ENCODE results near the gene RABL6. TPM values are rescaled to one million over a fixed set of nuclear protein-coding genes. Genes with fewer than 3 reads are reported as not detected.
"Not testable (repeated sequence)": the region's sequence is repeated elsewhere in the genome, so short reads cannot be mapped to it uniquely, and the experiment has no call there.

Gene RABL6
- total RNA-seq, 4 donors from 2014 or later, result 63.0 to 74.5 (median 71.3) TPM

- no peak within 1 kb of the TSS for H3K4me3 ChIP-seq
- no peaks in the 10 kb centered on the region for H3K36me3 ChIP-seq
- peaks cover 0 to 55% of the 10 kb centered on the region in 2 donors for H3K27me3 ChIP-seq
- H3K9me3 ChIP-seq, result no peaks in the 10 kb centered on the region
- peaks cover 0 to 19% (median 2%) of the 10 kb centered on the region in 4 donors for H3K4me1 ChIP-seq
- H3K27ac ChIP-seq, result no peak within 1 kb of the TSS
- TF ChIP-seq, protein P1, sequence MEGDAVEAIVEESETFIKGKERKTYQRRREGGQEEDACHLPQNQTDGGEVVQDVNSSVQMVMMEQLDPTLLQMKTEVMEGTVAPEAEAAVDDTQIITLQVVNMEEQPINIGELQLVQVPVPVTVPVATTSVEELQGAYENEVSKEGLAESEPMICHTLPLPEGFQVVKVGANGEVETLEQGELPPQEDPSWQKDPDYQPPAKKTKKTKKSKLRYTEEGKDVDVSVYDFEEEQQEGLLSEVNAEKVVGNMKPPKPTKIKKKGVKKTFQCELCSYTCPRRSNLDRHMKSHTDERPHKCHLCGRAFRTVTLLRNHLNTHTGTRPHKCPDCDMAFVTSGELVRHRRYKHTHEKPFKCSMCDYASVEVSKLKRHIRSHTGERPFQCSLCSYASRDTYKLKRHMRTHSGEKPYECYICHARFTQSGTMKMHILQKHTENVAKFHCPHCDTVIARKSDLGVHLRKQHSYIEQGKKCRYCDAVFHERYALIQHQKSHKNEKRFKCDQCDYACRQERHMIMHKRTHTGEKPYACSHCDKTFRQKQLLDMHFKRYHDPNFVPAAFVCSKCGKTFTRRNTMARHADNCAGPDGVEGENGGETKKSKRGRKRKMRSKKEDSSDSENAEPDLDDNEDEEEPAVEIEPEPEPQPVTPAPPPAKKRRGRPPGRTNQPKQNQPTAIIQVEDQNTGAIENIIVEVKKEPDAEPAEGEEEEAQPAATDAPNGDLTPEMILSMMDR (IDR thresholded peaks at IDR 0.05), result no peak
- TF ChIP-seq EP300 (IDR thresholded peaks at IDR 0.05), result no peak
- no peak for TF ChIP-seq POLR2A (IDR thresholded peaks at IDR 0.05)
- no peak for DNase-seq (ENCODE audit: low spot score in 2 of 2)
- 62 to 74% methylated on average over 10 to 13 of the region's 14 CpGs for WGBS, 2 donors
These were observed 43.4 kb upstream of the RABL6 start, which contains the start of gene LCN15 for GRCh38 chr9:136764301-136764891. Gene LCN15, minus strand, starts transcription at chr9:136764518. Its CDS starts 30 bp downstream, at chr9:136764488.

DNA sequence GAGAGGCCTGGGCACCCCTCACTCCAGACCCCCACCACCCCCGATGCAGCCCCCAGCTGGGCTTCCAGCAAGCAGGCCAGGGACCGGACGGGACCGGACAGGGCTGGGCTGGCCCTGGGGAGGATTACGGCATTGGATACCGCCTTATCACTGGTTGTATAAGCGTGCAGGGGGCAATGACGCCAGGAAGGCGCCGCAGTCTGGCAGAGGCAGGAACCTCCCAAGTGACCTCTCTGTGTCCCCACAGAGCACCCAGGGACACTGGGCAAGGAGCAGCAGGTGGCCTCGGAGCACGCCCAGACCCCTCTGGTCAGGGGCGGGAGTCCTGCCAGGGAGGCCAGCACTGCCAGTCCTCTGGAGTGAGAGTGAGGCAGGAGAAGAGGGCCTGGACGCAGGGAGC lies 42.7 kb upstream of the RABL6 start:
- Histone ChIP-seq H3K4me3 (no peak overlapping the region), H3K36me3 (no peaks in the 10 kb centered on the region), H3K4me1 (peaks cover 0 to 23% (median 2%) of the 10 kb centered on the region in 4 donors), H3K9me3 (no peaks in the 10 kb centered on the region), H3K27ac (no peak overlapping the region), H3K27me3 (peaks cover 0 to 52% of the 10 kb centered on the region in 2 donors)
- WGBS, 2 donors, result 76 to 92% methylated on average over 14 of the region's 14 CpGs
- no peak for DNase-seq (ENCODE audit: low spot score in 2 of 2)
- TF ChIP-seq POLR2A (IDR thresholded peaks at IDR 0.05) (no peak), EP300 (IDR thresholded peaks at IDR 0.05) (no peak)
- TF ChIP-seq, protein P1 (IDR thresholded peaks at IDR 0.05), result no peak

- not testable (repeated sequence) for H3K27ac ChIP-seq; H3K9me3 ChIP-seq; H3K36me3 ChIP-seq; DNase-seq (ENCODE audit: low spot score in 2 of 2); H3K4me3 ChIP-seq
- H3K27me3 ChIP-seq, result peaks cover 0 to 45% of the 10 kb centered on the region in 2 donors
- 79 to 83% methylated on average over 14 of the region's 14 CpGs for WGBS, 2 donors
- peaks cover 0 to 17% (median 2%) of the 10 kb centered on the region in 4 donors for H3K4me1 ChIP-seq
These were observed 41.9 kb upstream of the RABL6 start for GRCh38 chr9:136765745-136766409.

DNA sequence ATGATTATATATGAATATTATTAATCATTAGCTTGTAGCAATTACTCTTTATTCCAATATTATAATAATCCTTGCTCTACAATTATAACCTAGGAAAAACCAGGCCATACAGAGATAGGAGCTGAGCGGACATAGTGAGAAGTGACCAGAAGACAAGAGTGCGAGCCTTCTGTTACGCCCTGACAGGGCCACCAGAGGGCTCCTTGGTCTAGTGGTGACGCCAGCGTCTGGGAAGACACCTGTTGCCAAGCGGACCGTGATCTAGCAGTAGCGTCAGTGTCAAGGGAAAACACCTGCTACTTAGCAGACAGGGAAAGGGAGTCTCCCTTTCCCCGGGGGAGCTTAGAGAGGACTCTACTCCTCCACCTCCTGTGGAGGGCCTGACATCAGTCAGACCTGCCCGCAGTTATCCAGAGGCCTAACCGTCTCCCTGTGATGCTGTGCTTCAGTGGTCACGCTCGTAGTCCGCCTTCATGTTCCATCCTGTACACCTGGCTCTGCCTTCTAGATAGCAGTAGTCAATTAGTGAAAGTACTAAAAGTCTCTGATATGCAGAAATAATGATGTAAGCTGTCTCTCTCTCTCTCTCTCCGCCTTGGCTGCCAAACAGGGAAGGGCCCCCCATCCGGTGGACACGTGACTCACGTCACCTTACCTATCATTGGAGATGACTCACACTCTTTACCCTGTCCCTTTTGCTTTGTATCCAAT lies 41.2 kb upstream of the RABL6 start:
- peaks cover 0 to 13% (median 0%) of the 10 kb centered on the region in 4 donors for H3K4me1 ChIP-seq
- TF ChIP-seq, protein P1 (IDR thresholded peaks at IDR 0.05), result peak in 3 of 5 experiments; percentile 19 to 27 (median 23)
- H3K36me3 ChIP-seq, H3K9me3 ChIP-seq, H3K4me3 ChIP-seq, H3K27ac ChIP-seq: not testable (repeated sequence)
- peak in 1 of 2 donors; percentile 34 for DNase-seq (ENCODE audit: low spot score in 2 of 2)
- whole genome bisulfite sequencing, 2 donors, result 39 to 41% methylated on average over 18 of the region's 18 CpGs
- H3K27me3 ChIP-seq, result peaks cover 0 to 43% of the 10 kb centered on the region in 2 donors

- H3K9me3 ChIP-seq, result peaks cover 0 to 7% (median 0%) of the 10 kb centered on the region in 4 donors
- no peaks in the 10 kb centered on the region for H3K36me3 ChIP-seq
- peaks cover 0 to 4% (median 0%) of the 10 kb centered on the region in 4 donors for H3K4me1 ChIP-seq
- 17 to 22% methylated on average over 6 to 15 of the region's 16 CpGs for WGBS, 2 donors
- H3K27ac ChIP-seq, result no peak overlapping the region
- no peak overlapping the region for H3K4me3 ChIP-seq
- TF ChIP-seq, protein P1 (IDR thresholded peaks at IDR 0.05), result peak; percentile 19 to 57 (median 40)
- no peak for TF ChIP-seq EP300 (IDR thresholded peaks at IDR 0.05)
- H3K27me3 ChIP-seq, result peaks cover 0 to 13% of the 10 kb centered on the region in 2 donors
- no peak for DNase-seq (ENCODE audit: low spot score in 2 of 2)
These were observed 38.0 kb upstream of the RABL6 start for GRCh38 chr9:136769710-136770191.
